DND-41 (cell line): ENCODE results near the gene TIMM8B.

Experiments used
- ATAC-seq: fragments of 200-7000 bp; cut with Tn5 transposase; 3 replicates; pipeline ENCODE4 v1.9.1; 2021; ENCODE audit warnings: low read depth; ENCODE audit not compliant: insufficient read depth
- DNase-seq: peaks from one replicate; pipeline ENCODE4 v3.0.0-alpha.2; 2020
- H2AFZ ChIP-seq: 2 replicates; pipeline ENCODE4 v1.6.0; 2012; ENCODE audit warnings: low read depth, low read length
- H3K27ac ChIP-seq: 2 replicates; pipeline ENCODE4 v1.5.1; 2012; ENCODE audit warnings: low read length, inconsistent platforms
- H3K27me3 ChIP-seq: fragments of 200-600 bp; sonication (generic); 2 replicates; pipeline ENCODE4 v1.6.0; 2012; ENCODE audit warnings: low read length, mild to moderate bottlenecking, inconsistent platforms; ENCODE audit not compliant: insufficient read depth, poor library complexity
- H3K36me3 ChIP-seq: 2 replicates; pipeline ENCODE4 v1.5.1; 2012; ENCODE audit warnings: low read length, inconsistent platforms; ENCODE audit not compliant: insufficient read depth
- H3K4me1 ChIP-seq: 2 replicates; pipeline ENCODE4 v1.5.1; 2012; ENCODE audit warnings: mild to moderate bottlenecking, low read length; ENCODE audit not compliant: insufficient read depth
- H3K4me2 ChIP-seq: 2 replicates; pipeline ENCODE4 v1.6.0; 2012; ENCODE audit warnings: mild to moderate bottlenecking, moderate library complexity, low read length, inconsistent platforms; ENCODE audit not compliant: insufficient read depth
- H3K4me3 ChIP-seq, 2 experiments: fragments of 200-600 bp in 1 of 2; shearing (Covaris generic) in 1 of 2; 2 replicates each; pipeline ENCODE4 v1.5.1; 2012 to 2016; ENCODE audit warnings: inconsistent platforms in 2 of 2, low read length in 2 of 2, mild to moderate bottlenecking in 2 of 2, low read depth in 1 of 2, moderate library complexity in 1 of 2
- H3K79me2 ChIP-seq: 2 replicates; pipeline ENCODE4 v1.6.0; 2012; ENCODE audit warnings: low read length, inconsistent platforms; ENCODE audit not compliant: insufficient read depth
- H3K9ac ChIP-seq: 2 replicates; pipeline ENCODE4 v1.6.0; 2012; ENCODE audit warnings: low read depth, mild to moderate bottlenecking, inconsistent platforms, low read length, moderate library complexity
- H3K9me3 ChIP-seq: 2 replicates; pipeline ENCODE4 v1.5.1; 2012; ENCODE audit warnings: low read length, moderate library complexity, mild to moderate bottlenecking, inconsistent platforms; ENCODE audit not compliant: insufficient read depth, severe bottlenecking
- H4K20me1 ChIP-seq: 2 replicates; pipeline ENCODE4 v1.6.0; 2012; ENCODE audit warnings: low read length; ENCODE audit not compliant: insufficient read depth
- EZH2 ChIP-seq: IDR thresholded peaks from 3 replicates; pipeline ENCODE4 v1.6.1; 2012; ENCODE audit warnings: borderline replicate concordance, low read depth, mild to moderate bottlenecking, moderate library complexity, low read length, inconsistent platforms; ENCODE audit not compliant: severe bottlenecking
- TF ChIP-seq, protein P1 (sequence below): IDR thresholded peaks from 2 replicates; pipeline ENCODE4 v1.5.1; 2012; ENCODE audit warnings: borderline replicate concordance, low read length, moderate library complexity, mild to moderate bottlenecking; ENCODE audit not compliant: poor library complexity, severe bottlenecking; ENCODE audit errors: extremely low read depth

Gene TIMM8B

DNA sequence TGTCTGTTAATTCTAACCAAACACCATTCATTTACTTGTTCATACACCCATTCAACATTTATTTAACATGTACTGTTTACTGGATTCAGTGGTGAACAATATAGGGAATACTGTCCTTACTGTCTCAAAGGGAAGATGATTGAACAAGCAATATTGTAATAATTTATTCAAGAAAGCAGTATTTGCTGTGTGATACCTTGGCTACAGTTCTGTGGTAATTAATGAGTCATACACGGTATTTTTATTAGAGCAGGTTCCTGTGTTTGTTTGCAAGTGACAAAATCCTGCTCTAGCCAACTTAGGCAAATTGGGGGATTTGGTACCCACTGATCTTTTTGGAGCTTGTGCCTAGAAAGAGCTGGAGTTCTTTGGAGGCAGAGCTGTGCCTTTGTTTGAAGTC, 28.5 kb downstream of the TIMM8B start:
- Histone ChIP-seq H3K4me2 (no peak overlapping the region), H3K4me3 (no peak overlapping the region), H3K36me3 (peaks cover 79% of the 10 kb centered on the region), H3K9ac (no peak overlapping the region), H3K4me1 (no peaks in the 10 kb centered on the region), H3K27ac (no peak overlapping the region), H2AFZ (no peak overlapping the region), H4K20me1 (no peaks in the 10 kb centered on the region), H3K79me2 (no peaks in the 10 kb centered on the region), H3K27me3 (no peaks in the 10 kb centered on the region), H3K9me3 (no peaks in the 10 kb centered on the region)
- TF ChIP-seq, protein P1, sequence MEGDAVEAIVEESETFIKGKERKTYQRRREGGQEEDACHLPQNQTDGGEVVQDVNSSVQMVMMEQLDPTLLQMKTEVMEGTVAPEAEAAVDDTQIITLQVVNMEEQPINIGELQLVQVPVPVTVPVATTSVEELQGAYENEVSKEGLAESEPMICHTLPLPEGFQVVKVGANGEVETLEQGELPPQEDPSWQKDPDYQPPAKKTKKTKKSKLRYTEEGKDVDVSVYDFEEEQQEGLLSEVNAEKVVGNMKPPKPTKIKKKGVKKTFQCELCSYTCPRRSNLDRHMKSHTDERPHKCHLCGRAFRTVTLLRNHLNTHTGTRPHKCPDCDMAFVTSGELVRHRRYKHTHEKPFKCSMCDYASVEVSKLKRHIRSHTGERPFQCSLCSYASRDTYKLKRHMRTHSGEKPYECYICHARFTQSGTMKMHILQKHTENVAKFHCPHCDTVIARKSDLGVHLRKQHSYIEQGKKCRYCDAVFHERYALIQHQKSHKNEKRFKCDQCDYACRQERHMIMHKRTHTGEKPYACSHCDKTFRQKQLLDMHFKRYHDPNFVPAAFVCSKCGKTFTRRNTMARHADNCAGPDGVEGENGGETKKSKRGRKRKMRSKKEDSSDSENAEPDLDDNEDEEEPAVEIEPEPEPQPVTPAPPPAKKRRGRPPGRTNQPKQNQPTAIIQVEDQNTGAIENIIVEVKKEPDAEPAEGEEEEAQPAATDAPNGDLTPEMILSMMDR: no peak
- TF ChIP-seq EZH2: no peak
- ATAC-seq (no peak), DNase-seq (no peak)

DNA sequence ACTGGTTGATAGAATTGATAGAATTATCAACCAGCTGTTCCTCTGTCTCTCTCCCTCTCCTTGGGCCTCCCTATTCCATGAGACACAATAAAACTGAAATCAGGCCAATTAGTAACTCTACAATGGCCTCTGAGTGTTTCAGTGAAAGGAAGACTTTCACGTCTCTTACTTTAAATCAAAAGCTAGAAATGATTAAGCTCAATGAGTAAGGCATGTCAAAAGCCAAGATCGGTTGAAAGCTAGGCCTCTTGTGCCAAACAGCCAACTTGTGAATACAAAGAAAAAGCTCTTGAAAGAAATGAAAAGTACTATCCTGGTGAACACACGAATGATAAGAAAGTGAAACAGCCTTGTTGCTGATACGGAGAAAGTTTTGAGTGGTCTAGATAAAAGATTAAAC, 29.4 kb downstream of the TIMM8B start:
- Histone ChIP-seq H3K9me3 (no peaks in the 10 kb centered on the region), H3K36me3 (peaks cover 79% of the 10 kb centered on the region), H3K4me2 (no peak overlapping the region), H3K79me2 (no peaks in the 10 kb centered on the region), H4K20me1 (no peaks in the 10 kb centered on the region), H3K9ac (no peak overlapping the region), H2AFZ (no peak overlapping the region), H3K27me3 (no peaks in the 10 kb centered on the region), H3K27ac (no peak overlapping the region), H3K4me3 (no peak overlapping the region), H3K4me1 (no peaks in the 10 kb centered on the region)
- TF ChIP-seq, protein P1: no peak
- TF ChIP-seq EZH2: no peak
- ATAC-seq (no peak), DNase-seq (no peak)

DNA sequence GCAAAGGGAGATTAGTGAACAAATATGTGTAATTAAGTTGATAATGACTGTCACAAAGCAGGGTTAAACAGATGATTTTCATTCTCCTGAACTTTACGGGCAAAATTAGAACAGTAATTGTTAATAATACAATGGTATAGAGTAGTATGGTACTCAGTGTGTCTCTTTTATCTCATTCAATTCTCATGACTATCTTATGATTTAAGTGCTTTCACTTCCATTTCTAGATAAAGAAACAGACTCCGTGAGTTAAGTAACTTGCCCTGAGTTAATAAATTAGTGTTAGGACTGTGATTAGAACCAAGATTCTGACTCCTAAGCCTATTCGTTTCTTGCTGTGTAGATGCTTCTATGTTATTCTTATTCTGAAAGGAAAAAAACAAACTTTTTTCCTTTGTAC, 34.8 kb downstream of the TIMM8B start:
- no peak overlapping the region for H3K9ac ChIP-seq
- peaks cover 4% of the 10 kb centered on the region; the same call in 1 of the 2 replicates for H3K79me2 ChIP-seq
- ATAC-seq (no peak), DNase-seq (no peak)
- H3K4me2 ChIP-seq: no peak overlapping the region
- TF ChIP-seq, protein P1: no peak
- no peaks in the 10 kb centered on the region for H4K20me1 ChIP-seq
- no peaks in the 10 kb centered on the region for H3K27me3 ChIP-seq
- H3K36me3 ChIP-seq: peaks cover 73% of the 10 kb centered on the region
- H3K27ac ChIP-seq: no peak overlapping the region
- H3K9me3 ChIP-seq: no peaks in the 10 kb centered on the region
- no peak overlapping the region for H2AFZ ChIP-seq
- no peak overlapping the region for H3K4me3 ChIP-seq
- no peaks in the 10 kb centered on the region for H3K4me1 ChIP-seq

DNA sequence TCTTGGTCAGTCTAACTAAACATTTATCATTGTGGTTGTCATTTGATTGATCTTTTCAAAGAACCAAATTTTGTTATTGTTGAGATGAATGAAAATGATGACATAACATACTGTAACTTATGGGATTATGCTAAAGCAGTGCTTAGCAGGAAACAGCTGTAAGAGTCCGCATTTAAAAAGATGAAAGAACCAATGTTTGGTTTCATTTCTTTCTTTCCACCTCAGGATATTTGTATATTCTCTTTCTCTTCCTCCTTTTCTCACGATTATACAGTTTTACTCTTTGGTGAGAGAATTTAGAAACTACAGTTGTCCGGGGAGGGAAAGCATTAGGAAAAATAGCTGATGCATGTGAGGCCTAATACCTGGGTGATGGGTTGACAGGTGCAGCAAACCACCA, 35.8 kb downstream of the TIMM8B start:
- no peak overlapping the region for H3K4me2 ChIP-seq
- DNase-seq: no peak
- H3K9ac ChIP-seq: no peak overlapping the region
- H3K27ac ChIP-seq: no peak overlapping the region
- peaks cover 73% of the 10 kb centered on the region for H3K36me3 ChIP-seq
- TF ChIP-seq EZH2: no peak
- TF ChIP-seq, protein P1: no peak
- H3K27me3 ChIP-seq: no peaks in the 10 kb centered on the region
- H3K4me3 ChIP-seq: no peak overlapping the region
- ATAC-seq: no peak
- no peaks in the 10 kb centered on the region for H4K20me1 ChIP-seq
- H3K79me2 ChIP-seq: peaks cover 4% of the 10 kb centered on the region; the same call in 1 of the 2 replicates
- no peaks in the 10 kb centered on the region for H3K4me1 ChIP-seq
- no peaks in the 10 kb centered on the region for H3K9me3 ChIP-seq
- H2AFZ ChIP-seq: no peak overlapping the region
